GM06990 (cell line): Measurements from ENCODE around the gene DUSP19.
"Not testable (repeated sequence)": the region's sequence is repeated elsewhere in the genome, so short reads cannot be mapped to it uniquely, and the experiment has no call there.

Source experiments
- DNase-seq: peaks from one replicate; pipeline ENCODE4 v3.0.0-alpha.2; 2011; ENCODE audit not compliant: insufficient read length; ENCODE audit errors: extremely low read depth
- H3K27me3 ChIP-seq: replicated peaks from 2 replicates; pipeline ENCODE4 v1.6.0; 2011; ENCODE audit warnings: low read length; ENCODE audit not compliant: control insufficient read depth, insufficient read depth
- H3K36me3 ChIP-seq: 2 replicates; pipeline ENCODE4 v1.5.1; 2011; ENCODE audit warnings: low read length; ENCODE audit not compliant: control insufficient read depth, insufficient read depth
- H3K4me3 ChIP-seq: replicated peaks from 2 replicates; pipeline ENCODE4 v1.5.1; 2011; ENCODE audit warnings: low read depth, mild to moderate bottlenecking, control low read depth, low read length
- TF ChIP-seq, protein P1 (sequence below): IDR thresholded peaks from 2 replicates; pipeline ENCODE4 v1.5.1; 2011; ENCODE audit warnings: low read length, control low read depth, mild to moderate bottlenecking, inconsistent platforms; ENCODE audit not compliant: insufficient read depth, poor library complexity, severe bottlenecking

Gene DUSP19

DNA sequence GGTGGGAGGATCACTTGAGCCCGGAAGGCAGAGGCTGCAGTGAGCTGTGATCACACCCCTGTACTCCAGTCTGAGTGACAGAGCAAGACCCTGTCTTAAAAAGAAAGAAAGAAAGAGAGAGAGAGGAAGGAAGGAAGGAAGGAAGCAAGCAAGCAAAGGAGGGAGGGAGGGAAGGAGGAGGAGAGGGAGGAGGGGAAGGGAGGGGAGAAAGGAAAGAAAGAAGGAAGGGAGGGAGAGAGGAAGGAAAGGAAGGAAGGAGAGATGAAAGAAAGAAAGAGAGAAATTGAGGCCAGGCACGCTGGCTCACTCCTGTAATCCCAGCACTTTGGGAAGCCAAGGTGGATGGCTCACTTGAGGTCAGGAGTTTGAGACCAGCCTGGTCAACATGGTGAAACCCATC is 37.9 kb upstream of the DUSP19 start:
- TF ChIP-seq, protein P1, sequence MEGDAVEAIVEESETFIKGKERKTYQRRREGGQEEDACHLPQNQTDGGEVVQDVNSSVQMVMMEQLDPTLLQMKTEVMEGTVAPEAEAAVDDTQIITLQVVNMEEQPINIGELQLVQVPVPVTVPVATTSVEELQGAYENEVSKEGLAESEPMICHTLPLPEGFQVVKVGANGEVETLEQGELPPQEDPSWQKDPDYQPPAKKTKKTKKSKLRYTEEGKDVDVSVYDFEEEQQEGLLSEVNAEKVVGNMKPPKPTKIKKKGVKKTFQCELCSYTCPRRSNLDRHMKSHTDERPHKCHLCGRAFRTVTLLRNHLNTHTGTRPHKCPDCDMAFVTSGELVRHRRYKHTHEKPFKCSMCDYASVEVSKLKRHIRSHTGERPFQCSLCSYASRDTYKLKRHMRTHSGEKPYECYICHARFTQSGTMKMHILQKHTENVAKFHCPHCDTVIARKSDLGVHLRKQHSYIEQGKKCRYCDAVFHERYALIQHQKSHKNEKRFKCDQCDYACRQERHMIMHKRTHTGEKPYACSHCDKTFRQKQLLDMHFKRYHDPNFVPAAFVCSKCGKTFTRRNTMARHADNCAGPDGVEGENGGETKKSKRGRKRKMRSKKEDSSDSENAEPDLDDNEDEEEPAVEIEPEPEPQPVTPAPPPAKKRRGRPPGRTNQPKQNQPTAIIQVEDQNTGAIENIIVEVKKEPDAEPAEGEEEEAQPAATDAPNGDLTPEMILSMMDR, result no peak
- H3K27me3 ChIP-seq, result no peaks in the 10 kb centered on the region
- H3K36me3 ChIP-seq, result no peaks in the 10 kb centered on the region
- DNase-seq, result no peak
- no peak overlapping the region for H3K4me3 ChIP-seq

DNA sequence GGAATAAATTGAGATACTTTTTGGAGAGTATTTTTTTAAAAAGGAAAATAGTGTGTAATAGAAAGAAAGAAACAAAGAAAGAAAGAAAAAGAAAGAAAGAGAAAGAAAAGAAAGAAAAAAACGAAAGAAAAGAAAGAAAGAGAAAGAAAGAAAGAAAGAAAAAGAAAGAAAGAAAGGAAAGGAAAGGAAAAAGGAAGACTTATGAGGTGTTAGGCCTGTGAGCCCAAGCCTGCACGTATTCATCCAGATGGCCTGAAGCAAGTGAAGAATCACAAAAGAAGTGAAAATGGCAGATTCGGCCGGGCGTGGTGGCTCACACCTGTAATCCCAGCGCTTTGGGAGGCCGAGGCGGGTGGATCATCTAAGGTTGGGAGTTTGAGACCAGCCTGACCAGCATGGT is 35.0 kb upstream of the DUSP19 start:
- not testable (repeated sequence) for H3K27me3 ChIP-seq, H3K36me3 ChIP-seq, DNase-seq

DNA sequence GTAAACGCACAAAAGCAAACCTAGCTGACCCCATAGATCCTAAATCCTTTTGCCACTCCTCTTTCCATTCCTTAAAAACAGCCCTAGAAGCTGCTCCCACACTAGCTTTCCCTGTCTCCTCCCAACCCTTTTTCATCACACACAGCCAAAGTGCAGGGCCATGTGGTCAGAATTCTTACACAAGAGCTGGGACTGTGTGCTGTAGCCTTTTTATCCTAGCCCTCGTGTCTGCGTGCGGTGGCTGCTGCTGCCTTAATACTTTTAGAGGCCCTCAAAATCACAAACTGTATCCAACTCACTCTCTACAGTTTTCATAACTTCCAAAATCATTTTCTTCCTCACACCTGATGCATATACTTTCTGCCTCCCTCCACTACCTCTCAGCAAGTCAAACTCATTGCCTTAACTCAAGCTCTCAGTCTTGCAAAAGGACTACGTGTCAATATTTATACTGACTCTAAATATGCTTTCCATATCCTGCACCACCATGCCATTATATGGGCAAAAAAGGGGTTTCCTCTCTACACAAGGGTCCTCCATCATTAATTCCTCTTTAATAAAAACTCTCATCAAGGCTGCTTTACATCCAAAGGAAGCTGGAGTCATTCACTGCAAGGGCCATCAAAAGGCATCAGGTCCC is 30.9 kb upstream of the DUSP19 start:
- not testable (repeated sequence) for H3K27me3 ChIP-seq, DNase-seq, H3K36me3 ChIP-seq, H3K4me3 ChIP-seq

More for the DNA sequence above, 35.0 kb upstream of the DUSP19 start:
- H3K4me3 ChIP-seq, result not testable (repeated sequence)

DNA sequence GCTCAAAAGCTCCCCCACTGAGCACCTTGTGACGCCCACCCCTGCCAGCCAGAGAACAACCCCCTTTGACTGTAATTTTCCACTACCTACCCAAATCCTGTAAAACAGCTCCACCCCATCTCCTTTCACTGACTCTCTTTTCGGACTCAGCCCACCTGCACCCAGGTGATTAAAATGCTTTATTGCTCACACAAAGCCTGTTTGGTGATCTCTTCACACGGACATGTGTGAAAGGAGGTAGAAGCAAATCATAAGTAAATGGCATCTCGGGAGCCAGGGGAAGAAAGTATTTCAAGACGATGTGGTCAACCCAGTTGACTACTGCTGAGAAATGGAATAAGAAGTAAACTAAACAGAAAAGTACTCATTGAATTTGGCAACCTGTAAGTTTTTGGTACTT is 29.1 kb upstream of the DUSP19 start:
- no peaks in the 10 kb centered on the region for H3K36me3 ChIP-seq
- DNase-seq, result no peak
- no peak overlapping the region for H3K4me3 ChIP-seq
- H3K27me3 ChIP-seq, result no peaks in the 10 kb centered on the region
- TF ChIP-seq, protein P1, result no peak

DNA sequence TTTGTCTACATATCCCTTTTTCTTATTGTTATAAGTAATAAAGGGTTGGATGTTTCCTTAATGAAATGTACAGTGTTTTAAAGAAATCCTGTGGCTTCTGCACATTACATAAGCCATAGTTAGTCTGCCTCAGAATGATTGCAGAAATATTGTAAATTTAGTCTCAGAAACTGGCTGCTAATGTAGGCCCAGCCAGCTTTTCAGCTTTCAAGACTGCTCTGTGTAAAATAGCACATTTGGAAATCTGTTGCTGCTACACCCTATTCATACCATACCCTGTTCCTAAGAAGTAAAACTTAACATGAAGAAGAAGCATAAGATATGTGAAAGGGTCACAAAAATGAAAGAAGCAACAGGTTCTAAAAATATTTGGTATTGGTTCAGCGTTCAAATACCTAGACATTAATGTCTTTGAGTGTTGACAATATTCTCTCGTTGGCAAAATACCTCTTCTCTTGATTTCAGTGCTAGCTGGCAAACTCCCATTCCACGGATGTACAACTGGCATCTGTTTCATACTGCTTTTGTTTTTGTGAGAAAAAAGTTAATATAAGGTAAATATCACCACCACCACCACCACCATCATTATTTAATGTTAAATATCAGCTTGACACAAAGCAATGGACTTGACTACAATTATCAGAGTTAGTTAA is 21.1 kb upstream of the DUSP19 start:
- Histone ChIP-seq H3K4me3 (no peak overlapping the region), H3K36me3 (no peaks in the 10 kb centered on the region), H3K27me3 (no peaks in the 10 kb centered on the region)
- no peak for DNase-seq
- TF ChIP-seq, protein P1, result no peak

DNA sequence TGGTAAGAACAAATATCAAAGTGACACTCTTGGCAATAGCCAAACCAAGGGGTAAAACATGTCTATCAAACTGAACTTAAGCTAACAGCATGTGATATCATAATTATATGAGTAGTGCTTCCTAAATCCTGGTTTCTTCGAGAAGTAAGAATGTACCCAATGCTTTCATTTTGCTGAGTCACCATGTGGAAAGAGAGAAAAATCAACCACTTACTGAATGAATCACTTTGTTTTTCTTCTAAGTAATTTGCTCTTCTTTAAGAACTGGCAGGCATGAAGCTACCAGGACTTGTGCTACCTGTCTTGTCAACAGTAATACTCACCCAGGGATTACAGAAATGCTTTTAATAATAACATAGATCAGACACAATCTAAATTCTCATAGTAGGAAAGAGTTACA is 19.0 kb upstream of the DUSP19 start:
- Histone ChIP-seq H3K36me3 (no peaks in the 10 kb centered on the region), H3K4me3 (no peak overlapping the region), H3K27me3 (no peaks in the 10 kb centered on the region)
- no peak for DNase-seq
- TF ChIP-seq, protein P1, result no peak
